ENCODE results near the gene MGAT3. TPM values are rescaled to one million over a fixed set of nuclear protein-coding genes. Genes with fewer than 3 reads are reported as not detected.

The MGAT3 gene
- total and polyA plus RNA-seq, 9 of the 15 experiments (the other 6 are each of a cell fraction or from before 2014, with no cell fraction given), result 0.10 to 11.5 (median 4.6) TPM

DNA sequence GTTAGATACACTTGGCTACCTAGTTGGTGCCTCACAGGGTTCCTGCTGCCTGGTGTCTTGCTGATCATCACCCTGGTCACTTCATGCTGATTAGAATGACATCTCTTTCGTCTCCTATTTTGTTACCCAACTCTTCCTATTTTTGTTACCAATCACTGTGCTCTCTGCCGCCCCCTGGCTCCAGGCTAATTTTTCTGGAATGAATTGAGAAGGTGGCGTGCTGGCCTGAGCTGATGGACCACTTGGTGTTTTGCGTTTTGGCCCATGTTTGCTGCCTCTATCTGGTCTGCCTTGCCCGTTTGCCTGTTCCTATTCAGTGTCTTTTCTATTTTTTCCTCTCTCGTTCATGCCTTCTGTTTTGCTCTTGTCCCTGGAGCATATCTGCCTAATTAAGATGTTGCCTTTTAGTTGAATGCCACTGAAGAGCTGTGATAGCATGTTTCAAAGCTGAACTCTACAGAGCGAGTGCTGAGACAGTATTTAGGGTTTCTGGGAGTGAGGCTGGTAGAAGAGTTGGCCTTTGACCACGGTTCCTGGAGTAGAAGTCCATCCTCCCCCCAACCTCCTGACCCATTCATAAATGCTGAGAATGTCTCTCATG lies 57.7 kb downstream of the MGAT3 start (continued):
- TF ChIP-seq, protein P1, sequence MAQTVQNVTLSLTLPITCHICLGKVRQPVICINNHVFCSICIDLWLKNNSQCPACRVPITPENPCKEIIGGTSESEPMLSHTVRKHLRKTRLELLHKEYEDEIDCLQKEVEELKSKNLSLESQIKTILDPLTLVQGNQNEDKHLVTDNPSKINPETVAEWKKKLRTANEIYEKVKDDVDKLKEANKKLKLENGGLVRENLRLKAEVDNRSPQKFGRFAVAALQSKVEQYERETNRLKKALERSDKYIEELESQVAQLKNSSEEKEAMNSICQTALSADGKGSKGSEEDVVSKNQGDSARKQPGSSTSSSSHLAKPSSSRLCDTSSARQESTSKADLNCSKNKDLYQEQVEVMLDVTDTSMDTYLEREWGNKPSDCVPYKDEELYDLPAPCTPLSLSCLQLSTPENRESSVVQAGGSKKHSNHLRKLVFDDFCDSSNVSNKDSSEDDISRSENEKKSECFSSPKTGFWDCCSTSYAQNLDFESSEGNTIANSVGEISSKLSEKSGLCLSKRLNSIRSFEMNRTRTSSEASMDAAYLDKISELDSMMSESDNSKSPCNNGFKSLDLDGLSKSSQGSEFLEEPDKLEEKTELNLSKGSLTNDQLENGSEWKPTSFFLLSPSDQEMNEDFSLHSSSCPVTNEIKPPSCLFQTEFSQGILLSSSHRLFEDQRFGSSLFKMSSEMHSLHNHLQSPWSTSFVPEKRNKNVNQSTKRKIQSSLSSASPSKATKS (CRISPR knock-in tag; IDR thresholded peaks at IDR 0.05), result no peak
- TF ChIP-seq, protein P2, sequence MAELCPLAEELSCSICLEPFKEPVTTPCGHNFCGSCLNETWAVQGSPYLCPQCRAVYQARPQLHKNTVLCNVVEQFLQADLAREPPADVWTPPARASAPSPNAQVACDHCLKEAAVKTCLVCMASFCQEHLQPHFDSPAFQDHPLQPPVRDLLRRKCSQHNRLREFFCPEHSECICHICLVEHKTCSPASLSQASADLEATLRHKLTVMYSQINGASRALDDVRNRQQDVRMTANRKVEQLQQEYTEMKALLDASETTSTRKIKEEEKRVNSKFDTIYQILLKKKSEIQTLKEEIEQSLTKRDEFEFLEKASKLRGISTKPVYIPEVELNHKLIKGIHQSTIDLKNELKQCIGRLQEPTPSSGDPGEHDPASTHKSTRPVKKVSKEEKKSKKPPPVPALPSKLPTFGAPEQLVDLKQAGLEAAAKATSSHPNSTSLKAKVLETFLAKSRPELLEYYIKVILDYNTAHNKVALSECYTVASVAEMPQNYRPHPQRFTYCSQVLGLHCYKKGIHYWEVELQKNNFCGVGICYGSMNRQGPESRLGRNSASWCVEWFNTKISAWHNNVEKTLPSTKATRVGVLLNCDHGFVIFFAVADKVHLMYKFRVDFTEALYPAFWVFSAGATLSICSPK (IDR thresholded peaks at IDR 0.05; ENCODE audit: borderline replicate concordance), result no peak
- TF ChIP-seq KDM1A (IDR thresholded peaks at IDR 0.05) (no peak), GABPB1 (CRISPR knock-in tag; IDR thresholded peaks at IDR 0.05) (no peak), KAT2B (IDR thresholded peaks at IDR 0.05; ENCODE audit: low read depth, low read length) (no peak), CTBP1 (IDR thresholded peaks at IDR 0.05; ENCODE audit: borderline replicate concordance) (no peak), XRCC3 (IDR thresholded peaks at IDR 0.05) (no peak), BHLHE40 (IDR thresholded peaks at IDR 0.05; ENCODE audit: low read length) (no peak), CC2D1A (IDR thresholded peaks at IDR 0.05) (no peak), SMC3 (conservative IDR thresholded peaks at IDR 0.05; ENCODE audit: insufficient read depth, low read depth, low read length) (0 out of 2 replicates have a peak, but pooled peaks have one; percentile 14), TAF15 (IDR thresholded peaks at IDR 0.05; ENCODE audit: low read depth, low read length) (no peak), CEBPB (tag; IDR thresholded peaks at IDR 0.05) (peak; percentile 31; the same call in 1 of the 2 replicates), MCM7 (IDR thresholded peaks at IDR 0.05) (no peak), ZC3H8 (IDR thresholded peaks at IDR 0.05) (no peak), ESRRB (CRISPR knock-in tag; IDR thresholded peaks at IDR 0.05; ENCODE audit: borderline replicate concordance) (no peak), NFIX (CRISPR knock-in tag; IDR thresholded peaks at IDR 0.05; ENCODE audit: low read depth) (no peak)
- TF ChIP-seq, protein P3, sequence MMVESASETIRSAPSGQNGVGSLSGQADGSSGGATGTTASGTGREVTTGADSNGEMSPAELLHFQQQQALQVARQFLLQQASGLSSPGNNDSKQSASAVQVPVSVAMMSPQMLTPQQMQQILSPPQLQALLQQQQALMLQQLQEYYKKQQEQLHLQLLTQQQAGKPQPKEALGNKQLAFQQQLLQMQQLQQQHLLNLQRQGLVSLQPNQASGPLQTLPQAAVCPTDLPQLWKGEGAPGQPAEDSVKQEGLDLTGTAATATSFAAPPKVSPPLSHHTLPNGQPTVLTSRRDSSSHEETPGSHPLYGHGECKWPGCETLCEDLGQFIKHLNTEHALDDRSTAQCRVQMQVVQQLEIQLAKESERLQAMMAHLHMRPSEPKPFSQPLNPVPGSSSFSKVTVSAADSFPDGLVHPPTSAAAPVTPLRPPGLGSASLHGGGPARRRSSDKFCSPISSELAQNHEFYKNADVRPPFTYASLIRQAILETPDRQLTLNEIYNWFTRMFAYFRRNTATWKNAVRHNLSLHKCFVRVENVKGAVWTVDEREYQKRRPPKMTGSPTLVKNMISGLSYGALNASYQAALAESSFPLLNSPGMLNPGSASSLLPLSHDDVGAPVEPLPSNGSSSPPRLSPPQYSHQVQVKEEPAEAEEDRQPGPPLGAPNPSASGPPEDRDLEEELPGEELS (CRISPR knock-in tag; IDR thresholded peaks at IDR 0.05; ENCODE audit: borderline replicate concordance), result no peak
- TF ChIP-seq, protein P4, sequence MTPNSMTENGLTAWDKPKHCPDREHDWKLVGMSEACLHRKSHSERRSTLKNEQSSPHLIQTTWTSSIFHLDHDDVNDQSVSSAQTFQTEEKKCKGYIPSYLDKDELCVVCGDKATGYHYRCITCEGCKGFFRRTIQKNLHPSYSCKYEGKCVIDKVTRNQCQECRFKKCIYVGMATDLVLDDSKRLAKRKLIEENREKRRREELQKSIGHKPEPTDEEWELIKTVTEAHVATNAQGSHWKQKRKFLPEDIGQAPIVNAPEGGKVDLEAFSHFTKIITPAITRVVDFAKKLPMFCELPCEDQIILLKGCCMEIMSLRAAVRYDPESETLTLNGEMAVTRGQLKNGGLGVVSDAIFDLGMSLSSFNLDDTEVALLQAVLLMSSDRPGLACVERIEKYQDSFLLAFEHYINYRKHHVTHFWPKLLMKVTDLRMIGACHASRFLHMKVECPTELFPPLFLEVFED (CRISPR knock-in tag; conservative IDR thresholded peaks at IDR 0.05), result no peak
- TF ChIP-seq, protein P5, sequence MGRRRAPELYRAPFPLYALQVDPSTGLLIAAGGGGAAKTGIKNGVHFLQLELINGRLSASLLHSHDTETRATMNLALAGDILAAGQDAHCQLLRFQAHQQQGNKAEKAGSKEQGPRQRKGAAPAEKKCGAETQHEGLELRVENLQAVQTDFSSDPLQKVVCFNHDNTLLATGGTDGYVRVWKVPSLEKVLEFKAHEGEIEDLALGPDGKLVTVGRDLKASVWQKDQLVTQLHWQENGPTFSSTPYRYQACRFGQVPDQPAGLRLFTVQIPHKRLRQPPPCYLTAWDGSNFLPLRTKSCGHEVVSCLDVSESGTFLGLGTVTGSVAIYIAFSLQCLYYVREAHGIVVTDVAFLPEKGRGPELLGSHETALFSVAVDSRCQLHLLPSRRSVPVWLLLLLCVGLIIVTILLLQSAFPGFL (CRISPR knock-in tag; IDR thresholded peaks at IDR 0.05), result no peak
